Left ventricle myocardium inferior (tissue), 1 donor: ENCODE measurements around the gene CA5A. TPM values are rescaled to one million over a fixed set of nuclear protein-coding genes. Genes with fewer than 3 reads are reported as not detected.
A peak's percentile ranks its signal among the peaks of the same experiment; 100 is the strongest.

ENCODE experiments used
- DNase-seq: peaks from one replicate; pipeline ENCODE4 v3.0.0-alpha.2; 2020
- H3K27ac ChIP-seq: fragments of 200-600 bp; replicated peaks from 2 replicates; pipeline ENCODE4 v1.8.0; 2021
- H3K27me3 ChIP-seq: fragments of 200-600 bp; 2 replicates; pipeline ENCODE4 v1.8.0; 2021; ENCODE audit warnings: low read depth
- H3K36me3 ChIP-seq: fragments of 200-600 bp; 2 replicates; pipeline ENCODE4 v1.8.0; 2021
- H3K4me1 ChIP-seq: fragments of 200-600 bp; 2 replicates; pipeline ENCODE4 v1.8.0; 2021
- H3K4me3 ChIP-seq: fragments of 200-600 bp; 2 replicates; pipeline ENCODE4 v1.8.0; 2021; ENCODE audit warnings: mild to moderate bottlenecking, moderate library complexity
- H3K9me3 ChIP-seq: fragments of 200-600 bp; replicated peaks from 2 replicates; pipeline ENCODE4 v1.8.0; 2021
- CTCF ChIP-seq: fragments of 200-600 bp; IDR thresholded peaks from 2 replicates; pipeline ENCODE4 v1.8.0; 2021; ENCODE audit warnings: antibody characterized with exemption, mild to moderate bottlenecking, borderline replicate concordance
- intact Hi-C: fragments of 100-400 bp; cut with micrococcal nuclease; formaldehyde crosslinking; loops from one replicate; pipeline ENCODE4 v1.11.0; 2022
- total RNA-seq: library from RNA; stranded (reverse); fragmentation: NEBNext Ultra II Directional; extraction: Animal tissue kit (Norgen Biotek cat#: 25700); gene quantifications from one replicate; pipeline ENCODE4 v1.2.1, GENCODE V29; 2021
- donor health status: DM: no; HTN: yes; CAD: no; lungs with severe emphysema.

The CA5A gene
- total RNA-seq, 1 donor from 2014 or later: not detected

- H3K27ac ChIP-seq: peak overlapping the region; percentile 44
- no peak for TF ChIP-seq CTCF
- no peak for DNase-seq
These were observed 43.0 kb upstream of the CA5A start for GRCh38 chr16:87979352-87979751.

GRCh38 chr16:87978127-87978526, 41.8 kb upstream of the CA5A start:
- Histone ChIP-seq H3K27ac (no peak overlapping the region), H3K27me3 (no peaks in the 10 kb centered on the region), H3K4me3 (no peak overlapping the region), H3K4me1 (peaks cover 3% of the 10 kb centered on the region), H3K36me3 (peaks cover 11% of the 10 kb centered on the region), H3K9me3 (no peaks in the 10 kb centered on the region)
- no peak for DNase-seq
- intact Hi-C loops: no loop called here
- no peak for TF ChIP-seq CTCF

More at GRCh38 chr16:87979352-87979751, 43.0 kb upstream of the CA5A start:
- Histone ChIP-seq H3K36me3 (peaks cover 13% of the 10 kb centered on the region), H3K9me3 (no peaks in the 10 kb centered on the region), H3K27me3 (no peaks in the 10 kb centered on the region), H3K4me3 (no peak overlapping the region), H3K4me1 (peaks cover 3% of the 10 kb centered on the region)
- intact Hi-C loops: no loop called here

- Histone ChIP-seq H3K27me3 (no peaks in the 10 kb centered on the region), H3K4me3 (no peak overlapping the region), H3K27ac (no peak overlapping the region), H3K36me3 (peaks cover 7% of the 10 kb centered on the region), H3K9me3 (peaks cover 13% of the 10 kb centered on the region), H3K4me1 (peaks cover 3% of the 10 kb centered on the region)
- intact Hi-C loops: no loop called here
- no peak for TF ChIP-seq CTCF
- no peak for DNase-seq
These were observed 40.3 kb upstream of the CA5A start for GRCh38 chr16:87976665-87977064.

GRCh38 chr16:87974178-87974577, 37.8 kb upstream of the CA5A start:
- no peak for DNase-seq
- H3K4me3 ChIP-seq: no peak overlapping the region
- peaks cover 8% of the 10 kb centered on the region for H3K36me3 ChIP-seq
- no peaks in the 10 kb centered on the region for H3K27me3 ChIP-seq
- no peak for TF ChIP-seq CTCF
- intact Hi-C loops: no loop called here
- H3K4me1 ChIP-seq: no peaks in the 10 kb centered on the region
- peaks cover 17% of the 10 kb centered on the region for H3K9me3 ChIP-seq
- no peak overlapping the region for H3K27ac ChIP-seq

- Histone ChIP-seq H3K9me3 (peaks cover 17% of the 10 kb centered on the region), H3K4me3 (no peak overlapping the region), H3K4me1 (no peaks in the 10 kb centered on the region), H3K36me3 (peaks cover 7% of the 10 kb centered on the region), H3K27me3 (no peaks in the 10 kb centered on the region), H3K27ac (no peak overlapping the region)
- intact Hi-C loops: no loop called here
- DNase-seq: no peak
- TF ChIP-seq CTCF: no peak
These were observed 37.4 kb upstream of the CA5A start for GRCh38 chr16:87973717-87974116.

GRCh38 chr16:87971933-87972332, 35.6 kb upstream of the CA5A start:
- no peaks in the 10 kb centered on the region for H3K27me3 ChIP-seq
- TF ChIP-seq CTCF: no peak
- H3K4me3 ChIP-seq: no peak overlapping the region
- intact Hi-C loops: no loop called here
- no peak overlapping the region for H3K27ac ChIP-seq
- peaks cover 5% of the 10 kb centered on the region for H3K4me1 ChIP-seq
- DNase-seq: no peak
- peaks cover 4% of the 10 kb centered on the region for H3K36me3 ChIP-seq
- peaks cover 17% of the 10 kb centered on the region for H3K9me3 ChIP-seq
